Measurements from ENCODE around the gene GRIFIN.

- TF ChIP-seq POLR2A (IDR thresholded peaks at IDR 0.05) (no peak), CTCF (IDR thresholded peaks at IDR 0.05) (no peak)
Measured at GRCh38 chr7:2460641-2461040, 15.6 kb downstream of the GRIFIN start.

Data from testis (tissue), 2 donors.